CD14-positive monocyte (primary cell): ENCODE measurements around the gene LDAF1. TPM values are rescaled to one million over a fixed set of nuclear protein-coding genes. Genes with fewer than 3 reads are reported as not detected.

Experiments
- DNase-seq, 3 donors: peaks; one replicate each; pipeline ENCODE4 v3.0.0-alpha.2; 2011 to 2022
- H2AFZ ChIP-seq: 2 replicates; pipeline ENCODE4 v1.6.0; 2012; ENCODE audit warnings: mild to moderate bottlenecking, low read depth, low read length, inconsistent platforms; ENCODE audit not compliant: insufficient read depth, poor library complexity, severe bottlenecking
- H3K27ac ChIP-seq, 2 donors: 1 replicate in 1 of 2; 2 replicates in 1 of 2; pipeline ENCODE4 v1.5.1; 2012 to 2013; ENCODE audit warnings: low read length in 2 of 2, control low read depth in 1 of 2, inconsistent platforms in 1 of 2, low read depth in 1 of 2, mild to moderate bottlenecking in 1 of 2
- H3K27me3 ChIP-seq, 2 donors: one replicate each; pipeline versions ENCODE4 v1.6.0 to v1.6.1; 2011 to 2013; ENCODE audit warnings: low read length in 2 of 2; ENCODE audit not compliant: control insufficient read depth in 2 of 2, insufficient read depth in 2 of 2
- H3K36me3 ChIP-seq, 2 donors: replicated peaks in 1 of 2; 1 replicate in 1 of 2; 2 replicates in 1 of 2; pipeline versions ENCODE4 v1.5.1 to v1.6.1; 2012 to 2013; ENCODE audit warnings: low read length in 2 of 2, control low read depth in 1 of 2, inconsistent platforms in 1 of 2, mild to moderate bottlenecking in 1 of 2; ENCODE audit not compliant: insufficient read depth in 2 of 2, control insufficient read depth in 1 of 2
- H3K4me1 ChIP-seq, 2 donors: 1 replicate in 1 of 2; 2 replicates in 1 of 2; pipeline versions ENCODE4 v1.5.1 to v1.6.1; 2012 to 2013; ENCODE audit warnings: low read length in 2 of 2, control low read depth in 1 of 2, inconsistent platforms in 1 of 2, mild to moderate bottlenecking in 1 of 2, moderate library complexity in 1 of 2; ENCODE audit not compliant: insufficient read depth in 2 of 2, control insufficient read depth in 1 of 2
- H3K4me2 ChIP-seq: replicated peaks from 2 replicates; pipeline ENCODE3; 2012; ENCODE audit warnings: low read length, moderate library complexity, mild to moderate bottlenecking; ENCODE audit not compliant: poor library complexity, severe bottlenecking; ENCODE audit errors: extremely low read depth
- H3K4me3 ChIP-seq, 3 experiments: fragments of 200-600 bp in 1 of 3; sonication (generic) in 1 of 3; replicated peaks in 1 of 3; 1 replicate in 2 of 3; 2 replicates in 1 of 3; pipeline ENCODE4 v1.5.1; 2011 to 2013; ENCODE audit warnings: low read length in 3 of 3, mild to moderate bottlenecking in 3 of 3, control low read depth in 2 of 3, low read depth in 2 of 3, inconsistent platforms in 1 of 3, moderate library complexity in 1 of 3
- H3K79me2 ChIP-seq: 2 replicates; pipeline ENCODE4 v1.6.0; 2012; ENCODE audit warnings: mild to moderate bottlenecking, control low read depth, inconsistent platforms, low read length, moderate library complexity; ENCODE audit not compliant: insufficient read depth
- H3K9ac ChIP-seq: 2 replicates; pipeline ENCODE4 v1.6.0; 2017; ENCODE audit warnings: low read length, mild to moderate bottlenecking; ENCODE audit not compliant: insufficient read depth, poor library complexity, severe bottlenecking
- H3K9me3 ChIP-seq, 2 donors: replicated peaks in 1 of 2; 1 replicate in 1 of 2; 2 replicates in 1 of 2; pipeline versions ENCODE4 v1.5.1 to v1.6.1; 2012 to 2013; ENCODE audit warnings: low read length in 2 of 2, control low read depth in 1 of 2; ENCODE audit not compliant: control insufficient read depth in 1 of 2, insufficient read depth in 1 of 2
- H4K20me1 ChIP-seq: 2 replicates; pipeline ENCODE4 v1.6.0; 2012; ENCODE audit warnings: mild to moderate bottlenecking, low read length, control low read depth, moderate library complexity; ENCODE audit not compliant: insufficient read depth
- H3K27ac Mint-ChIP-seq, 7 donors: one replicate each; pipeline ENCODE4 v1.8.0; 2020; ENCODE audit warnings: mild to moderate bottlenecking in 7 of 7, mixed read lengths in 7 of 7, moderate library complexity in 6 of 7, inconsistent platforms in 2 of 7
- H3K27me3 Mint-ChIP-seq, 3 donors: one replicate each; pipeline ENCODE4 v1.8.0; 2021 to 2022; ENCODE audit warnings: low read depth in 3 of 3, mild to moderate bottlenecking in 3 of 3, mixed read lengths in 3 of 3, moderate library complexity in 3 of 3, inconsistent platforms in 1 of 3
- H3K36me3 Mint-ChIP-seq, 2 donors: one replicate each; pipeline ENCODE4 v1.8.0; 2020; ENCODE audit warnings: mixed read lengths in 2 of 2, inconsistent platforms in 1 of 2, mild to moderate bottlenecking in 1 of 2
- H3K4me1 Mint-ChIP-seq: one replicate; pipeline ENCODE4 v1.8.0; 2020; ENCODE audit warnings: mild to moderate bottlenecking, mixed read lengths
- H3K4me3 Mint-ChIP-seq, 2 donors: one replicate each; pipeline ENCODE4 v1.8.0; 2020; ENCODE audit warnings: mild to moderate bottlenecking in 2 of 2, mixed read lengths in 2 of 2, moderate library complexity in 1 of 2
- H3K9me3 Mint-ChIP-seq, 7 donors: one replicate each; pipeline ENCODE4 v1.8.0; 2020 to 2022; ENCODE audit warnings: mixed read lengths in 7 of 7, mild to moderate bottlenecking in 6 of 7, moderate library complexity in 6 of 7, inconsistent platforms in 2 of 7
- CTCF ChIP-seq: fragments of 200-600 bp; IDR thresholded peaks from one replicate; pipeline ENCODE4 v1.8.0; 2022; ENCODE audit warnings: antibody characterized with exemption, mild to moderate bottlenecking
- WGBS: methylation state at CpG from one replicate; pipeline ENCODE4 v1.1.5; 2013; ENCODE audit warnings: missing lambda C conversion rate; ENCODE audit not compliant: insufficient coverage; 5-methylcytosine and 5-hydroxymethylcytosine counted together
- intact Hi-C, 2 donors: fragments of 100-400 bp; cut with micrococcal nuclease; formaldehyde crosslinking; loops; one replicate each; pipeline versions ENCODE4 v1.15.0 to v1.15.1; 2023
- polyA plus RNA-seq, 3 donors: library from polyadenylated mRNA; depleted of rRNA in 1 of 3; unstranded in 2 of 3; stranded (reverse) in 1 of 3; fragments of 300-500 nt in 2 of 3; fragments of >200 nt in 1 of 3; fragmentation: Illumina TruSeq in 2 of 3; gene quantifications; 1 replicate in 2 of 3; 2 replicates in 1 of 3; pipeline ENCODE4 v1.2.3, GENCODE V29; 2012 to 2021

The LDAF1 gene
- polyA plus RNA-seq, 3 donors = 10.1 to 24.3 (median 17.9) TPM

- DNase-seq = no peak
- H3K9ac ChIP-seq = no peak overlapping the region
- H3K4me3 Mint-ChIP-seq = no peak overlapping the region
These were observed 25.5 kb downstream of the LDAF1 start for GRCh38 chr16:21183995-21184394.

DNA sequence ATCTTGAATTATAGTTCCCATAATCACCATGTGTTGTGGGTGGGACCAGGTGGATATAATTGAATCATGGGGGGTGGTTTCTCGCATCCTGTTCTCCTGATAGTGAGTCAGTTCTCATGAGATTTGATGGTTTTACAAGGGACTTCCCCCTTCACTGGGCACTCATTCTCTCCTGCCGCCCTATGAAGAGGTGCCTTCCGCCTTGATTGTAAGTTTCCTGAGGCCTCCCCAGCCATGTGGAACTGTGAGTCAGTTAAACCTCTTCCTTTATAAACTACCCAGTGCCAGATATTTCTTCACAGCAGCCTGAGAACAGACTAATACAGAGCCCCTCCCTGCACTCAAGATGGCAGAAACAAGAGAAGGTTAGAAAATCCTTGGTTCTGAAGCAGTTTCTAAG is 26.4 kb downstream of the LDAF1 start:
- Mint-ChIP-seq H3K4me1 (peaks cover 6% of the 10 kb centered on the region), H3K36me3 (peaks cover 21 to 27% of the 10 kb centered on the region in 2 donors), H3K27me3 (peaks cover 2 to 8% (median 5%) of the 10 kb centered on the region in 3 donors), H3K27ac (peak overlapping the region in 2 of 7 donors; percentile 70 to 84), H3K4me3 (no peak overlapping the region), H3K9me3 (peaks cover 0 to 15% (median 7%) of the 10 kb centered on the region in 7 donors)
- Histone ChIP-seq H3K79me2 (no peaks in the 10 kb centered on the region), H3K4me3 (no peak overlapping the region), H3K27ac (no peak overlapping the region), H4K20me1 (no peaks in the 10 kb centered on the region), H3K9ac (no peak overlapping the region), H3K27me3 (peaks cover 0 to 2% of the 10 kb centered on the region in 2 donors), H3K36me3 (peaks cover 16 to 27% of the 10 kb centered on the region in 2 donors), H3K4me2 (no peak overlapping the region), H3K9me3 (no peaks in the 10 kb centered on the region), H2AFZ (no peak overlapping the region), H3K4me1 (peaks cover 4 to 5% of the 10 kb centered on the region in 2 donors)
- peak in 1 of 3 donors; percentile 46 for DNase-seq
- WGBS = 88% methylated on average over 2 of the region's 3 CpGs
- TF ChIP-seq CTCF = no peak
- intact Hi-C loops = loop anchor here (5.0 to 10.0 kb wide), 3 partner anchors 367 to 1492 kb away; no protein-coding TSS in a partner anchor

More at GRCh38 chr16:21183995-21184394, 25.5 kb downstream of the LDAF1 start:
- Histone ChIP-seq H3K79me2 (no peaks in the 10 kb centered on the region), H3K4me2 (no peak overlapping the region), H4K20me1 (no peaks in the 10 kb centered on the region), H3K9me3 (no peaks in the 10 kb centered on the region), H3K4me1 (peaks cover 4 to 5% of the 10 kb centered on the region in 2 donors), H3K27ac (no peak overlapping the region), H3K27me3 (no peaks in the 10 kb centered on the region), H3K4me3 (no peak overlapping the region), H2AFZ (no peak overlapping the region), H3K36me3 (peaks cover 22 to 36% of the 10 kb centered on the region in 2 donors)
- peaks cover 6% of the 10 kb centered on the region for H3K4me1 Mint-ChIP-seq
- WGBS = 92% methylated on average over 3 of the region's 3 CpGs
- peaks cover 0 to 15% (median 7%) of the 10 kb centered on the region in 7 donors for H3K9me3 Mint-ChIP-seq
- intact Hi-C loops = loop anchor here in 1 of 2 donors (10.0 kb wide), 1 partner anchor 371 kb away; no protein-coding TSS in a partner anchor
- no peak overlapping the region for H3K27ac Mint-ChIP-seq
- no peak for TF ChIP-seq CTCF
- H3K27me3 Mint-ChIP-seq = peaks cover 0 to 4% (median 1%) of the 10 kb centered on the region in 3 donors
- peaks cover 28 to 35% of the 10 kb centered on the region in 2 donors for H3K36me3 Mint-ChIP-seq
